NT2/D1 (cell line): ENCODE measurements around the gene SYNC.

Experiments
- SUZ12 ChIP-seq: IDR thresholded peaks from 2 replicates; pipeline ENCODE4 v1.6.1; 2011; ENCODE audit not compliant: insufficient read length, insufficient read depth; ENCODE audit errors: extremely low read depth
- YY1 ChIP-seq: IDR thresholded peaks from 2 replicates; pipeline ENCODE4 v1.6.1; 2011; ENCODE audit not compliant: insufficient read length, insufficient read depth
- ZNF274 ChIP-seq: IDR thresholded peaks from 2 replicates; pipeline ENCODE4 v1.6.1; 2011; ENCODE audit warnings: mild to moderate bottlenecking, low read depth, low read length

GRCh38 chr1:32744071-32744425 lies 41.5 kb upstream of the SYNC start:
- TF ChIP-seq YY1 (no peak), SUZ12 (no peak), ZNF274 (no peak)
